Stomach (tissue), 4 donors: Measurements from ENCODE around the gene FST.

Experiments
- CTCF ChIP-seq, 7 experiments: fragments of 450-650 bp in 4 of 7; fragments of 200-600 bp in 3 of 7; sonication (generic) in 3 of 7; IDR thresholded peaks; one replicate each; pipeline ENCODE4 v1.5.1; 2016 to 2019; ENCODE audit warnings: antibody characterized with exemption in 7 of 7, control low read depth in 2 of 7, mild to moderate bottlenecking in 1 of 7
- POLR2A ChIP-seq, 4 donors: fragments of 450-650 bp; IDR thresholded peaks; one replicate each; pipeline ENCODE4 v1.6.1; 2016; ENCODE audit warnings: antibody characterized with exemption in 4 of 4, control low read depth in 2 of 4, mild to moderate bottlenecking in 1 of 4, moderate library complexity in 1 of 4

GRCh38 chr5:53463909-53464621, 16.4 kb upstream of the FST start:
- no peak for TF ChIP-seq CTCF (IDR thresholded peaks at IDR 0.05)
- TF ChIP-seq POLR2A (IDR thresholded peaks at IDR 0.05) = no peak
